HG03565 (cell line): ENCODE measurements around the gene AKAP6.

ENCODE experiments used
- ATAC-seq: cut with Tn5 transposase; IDR thresholded peaks from one replicate; pipeline ENCODE4 v1.9.1; 2021; ENCODE audit warnings: mild to moderate bottlenecking, moderate library complexity; ENCODE audit not compliant: unreplicated experiment

The AKAP6 gene

DNA sequence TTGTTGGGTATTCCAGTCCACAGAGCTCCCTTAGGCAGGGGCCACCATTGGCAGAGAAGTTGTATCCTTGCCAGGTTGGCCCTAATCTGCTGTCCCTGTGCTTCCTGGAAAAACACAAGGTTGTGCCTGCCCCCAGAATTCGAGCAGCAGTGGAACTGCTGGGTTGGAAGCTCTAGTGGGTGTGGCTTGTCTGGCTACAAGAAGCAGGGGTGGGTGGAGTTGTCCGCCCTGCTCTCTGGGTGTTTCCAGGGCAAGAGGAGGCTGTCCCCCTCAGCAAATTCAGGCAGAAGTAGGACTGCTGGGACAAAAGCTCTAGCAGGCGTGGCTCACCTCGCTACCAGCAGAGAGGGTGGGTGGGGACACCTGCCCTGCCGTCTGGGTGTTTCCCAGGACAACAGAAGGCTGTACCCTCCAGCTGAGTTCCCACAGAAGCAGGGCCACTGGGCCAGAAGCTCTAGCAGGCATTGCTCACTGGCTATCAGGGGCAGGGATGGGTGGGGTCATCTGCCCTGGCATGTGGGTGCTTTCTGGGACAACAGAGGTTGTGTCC lies 536.8 kb downstream of the AKAP6 start:
- ATAC-seq: no peak

DNA sequence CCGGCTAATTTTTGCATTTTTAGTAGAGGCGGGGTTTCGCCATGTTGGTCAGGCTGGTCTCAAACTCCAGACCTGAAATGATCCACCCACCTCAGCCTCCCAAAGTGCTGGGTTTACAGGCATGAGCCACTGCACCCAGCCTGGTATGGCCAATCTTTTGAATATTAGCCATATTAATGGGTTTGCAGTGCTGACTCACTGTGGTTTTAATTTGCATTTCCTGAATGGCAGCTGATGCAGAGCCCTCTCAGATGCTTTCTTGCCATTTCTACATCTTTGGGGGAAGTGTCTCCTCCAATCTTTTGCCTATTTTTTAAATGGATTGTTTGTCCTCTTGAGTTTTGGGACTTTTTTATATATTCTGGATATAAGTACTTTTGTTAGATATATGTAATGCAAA lies 554.1 kb downstream of the AKAP6 start:
- no peak for ATAC-seq
